HG03558 (cell line): ENCODE results near the gene GSK3A.

Experiments
- ATAC-seq: cut with Tn5 transposase; IDR thresholded peaks from one replicate; pipeline ENCODE4 v1.9.1; 2021; ENCODE audit warnings: moderate number of reproducible peaks; ENCODE audit not compliant: unreplicated experiment; ENCODE audit errors: extremely low read depth

Gene GSK3A

DNA sequence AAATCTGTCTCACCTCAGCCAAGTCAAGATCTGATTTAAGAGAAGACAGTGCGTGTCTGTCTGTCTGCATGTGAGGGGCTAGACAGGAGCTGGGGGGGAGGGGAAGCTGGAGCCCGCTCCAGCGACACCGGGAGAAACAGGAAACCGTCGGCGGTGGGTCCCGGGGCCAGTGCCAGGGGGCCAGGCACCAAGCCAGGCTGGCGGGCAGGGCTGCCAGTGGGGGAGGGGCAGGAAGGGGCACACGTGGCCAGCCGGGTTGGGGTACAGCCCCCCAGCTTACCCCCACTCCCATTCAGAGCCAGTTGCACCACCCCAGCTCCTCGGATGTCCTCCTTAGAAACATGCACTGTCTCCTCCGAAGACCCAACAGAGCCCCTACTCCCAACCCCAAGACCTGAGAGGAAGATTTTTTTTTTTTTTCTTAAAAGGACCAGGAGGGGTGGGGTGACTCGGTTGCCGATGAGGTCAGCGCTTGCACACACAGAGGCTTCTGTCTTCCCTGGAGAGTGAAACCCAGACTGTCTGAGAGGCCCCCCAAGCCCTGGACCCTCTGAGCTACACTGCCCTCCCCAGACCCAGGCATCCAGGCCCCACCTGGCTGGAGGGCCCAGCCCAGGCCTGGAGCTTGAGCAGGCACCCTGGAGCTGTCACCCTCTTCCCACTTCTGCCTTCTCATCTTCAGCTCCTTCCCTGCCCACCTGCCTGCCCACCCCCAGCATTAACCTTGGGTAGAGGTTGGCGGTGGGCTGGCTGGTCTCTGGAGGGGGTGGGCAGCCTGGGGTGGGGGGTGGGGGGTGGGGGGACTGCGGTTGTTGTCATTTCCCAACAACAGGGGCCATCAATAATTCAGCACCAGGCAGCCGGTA lies 8.5 kb upstream of the GSK3A start:
- no peak for ATAC-seq

DNA sequence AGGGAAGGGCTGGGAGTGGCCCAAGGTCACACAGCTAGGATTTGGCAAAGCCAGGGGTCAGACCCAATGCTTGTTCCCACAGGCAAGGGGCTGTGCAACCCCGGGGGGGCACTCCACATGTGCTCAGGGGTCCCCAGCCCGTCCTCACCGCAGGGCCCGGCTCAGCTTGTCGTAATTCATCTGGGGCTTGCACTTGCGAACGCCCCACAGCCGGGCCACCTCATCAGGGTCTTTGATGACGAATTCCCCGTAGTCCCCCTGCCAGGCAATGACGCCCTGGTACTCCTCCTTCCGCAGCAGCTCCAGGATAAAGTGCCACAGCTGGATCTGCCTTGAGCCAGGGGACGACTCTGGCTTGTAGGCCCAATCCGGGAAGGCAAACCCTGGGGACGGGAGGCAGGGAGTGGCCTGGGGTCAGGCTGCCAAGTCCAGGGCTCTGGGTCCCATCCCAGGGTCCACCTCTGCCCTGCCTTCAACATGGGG lies 7.8 kb upstream of the GSK3A start:
- ATAC-seq: no peak

DNA sequence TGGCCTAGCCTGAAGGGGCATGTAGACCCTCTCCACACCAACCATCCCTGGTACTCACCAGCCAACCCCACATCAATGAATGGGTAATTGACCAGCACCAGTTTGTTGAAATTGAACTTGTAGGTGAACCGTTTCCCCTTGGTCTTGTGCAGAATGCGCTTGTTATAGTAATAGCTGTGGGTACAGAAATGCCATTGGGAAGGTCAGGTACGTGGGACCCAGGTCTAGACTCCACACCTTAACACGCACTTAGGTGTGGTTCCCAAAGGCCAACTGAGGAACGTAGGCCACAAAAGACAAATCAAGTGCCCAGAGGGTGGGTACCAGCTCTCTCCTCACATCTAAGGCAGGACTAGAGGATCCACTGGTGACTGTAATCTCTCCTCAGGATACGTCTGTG lies 7.4 kb upstream of the GSK3A start:
- no peak for ATAC-seq

DNA sequence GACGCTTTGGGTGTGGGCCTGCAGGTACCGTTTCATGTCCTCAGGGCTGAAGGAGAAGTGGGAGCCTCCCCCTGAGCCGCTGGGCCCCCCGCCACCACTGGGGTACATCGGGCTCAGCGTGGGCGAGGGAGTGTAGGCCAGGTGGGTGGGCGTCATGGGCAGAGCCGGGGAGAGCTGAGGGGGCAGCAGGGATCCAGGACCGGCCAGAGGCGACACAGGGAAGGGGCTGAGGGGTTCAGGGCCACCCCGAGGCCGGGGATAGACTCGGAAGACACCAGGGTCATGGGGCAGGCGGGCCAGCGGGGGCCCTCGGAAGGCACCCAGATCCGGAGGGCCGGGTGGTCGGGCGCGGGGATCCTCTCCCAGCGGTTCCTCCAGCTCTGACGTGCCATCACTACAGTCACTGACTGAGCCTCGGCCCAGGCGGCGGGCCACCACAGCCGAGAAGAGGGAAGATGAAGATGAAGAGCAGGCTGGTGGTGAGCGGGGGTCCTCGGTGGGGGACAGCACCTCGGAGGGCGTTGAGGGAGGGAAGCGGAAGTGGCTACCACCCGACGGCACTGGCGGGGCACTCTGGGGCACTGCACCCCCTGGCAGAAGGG lies 6.8 kb upstream of the GSK3A start:
- no peak for ATAC-seq

GRCh38 chr19:42248270-42249148 lies 6.1 kb upstream of the GSK3A start:
- no peak for ATAC-seq

- no peak for ATAC-seq
Measured at GRCh38 chr19:42247640-42248199, 5.3 kb upstream of the GSK3A start.

DNA sequence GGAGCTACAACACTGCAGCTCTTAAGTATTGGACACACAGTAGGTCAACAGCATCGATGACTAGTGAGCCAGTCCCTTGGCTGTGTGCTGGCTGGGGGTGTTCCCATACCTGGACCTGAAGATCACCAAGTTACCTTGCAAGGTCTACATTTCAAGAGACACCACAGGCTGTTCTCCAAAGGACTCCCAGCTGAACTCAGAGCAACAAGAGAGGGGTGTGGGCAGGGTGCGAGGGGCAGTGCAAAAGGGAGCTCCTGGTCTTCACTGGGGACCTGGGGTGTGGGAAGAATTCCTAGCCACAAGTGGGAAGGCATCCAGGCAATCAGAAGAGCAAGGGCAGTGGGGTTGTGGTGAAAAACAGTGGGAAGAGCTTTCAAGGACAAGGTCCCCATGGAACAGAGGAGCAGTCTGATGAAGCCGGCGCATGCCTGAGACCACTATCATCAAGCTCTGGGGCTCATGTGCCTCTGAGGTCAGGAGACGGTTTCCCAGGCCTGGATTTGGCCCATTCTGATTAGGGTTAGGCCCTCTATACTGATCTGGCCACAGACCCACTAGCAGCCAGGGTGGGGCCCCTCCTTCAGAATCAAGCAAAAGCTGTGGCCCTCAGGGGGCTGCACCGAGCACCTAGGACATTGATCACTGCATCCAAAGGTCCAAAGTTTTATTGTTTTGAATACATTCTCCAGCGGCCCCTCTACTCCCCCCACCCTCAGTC lies 4.7 kb upstream of the GSK3A start:
- no peak for ATAC-seq

GRCh38 chr19:42246143-42246921 lies 3.9 kb upstream of the GSK3A start:
- no peak for ATAC-seq

- ATAC-seq: no peak
Measured at GRCh38 chr19:42245231-42245630, 2.8 kb upstream of the GSK3A start.

DNA sequence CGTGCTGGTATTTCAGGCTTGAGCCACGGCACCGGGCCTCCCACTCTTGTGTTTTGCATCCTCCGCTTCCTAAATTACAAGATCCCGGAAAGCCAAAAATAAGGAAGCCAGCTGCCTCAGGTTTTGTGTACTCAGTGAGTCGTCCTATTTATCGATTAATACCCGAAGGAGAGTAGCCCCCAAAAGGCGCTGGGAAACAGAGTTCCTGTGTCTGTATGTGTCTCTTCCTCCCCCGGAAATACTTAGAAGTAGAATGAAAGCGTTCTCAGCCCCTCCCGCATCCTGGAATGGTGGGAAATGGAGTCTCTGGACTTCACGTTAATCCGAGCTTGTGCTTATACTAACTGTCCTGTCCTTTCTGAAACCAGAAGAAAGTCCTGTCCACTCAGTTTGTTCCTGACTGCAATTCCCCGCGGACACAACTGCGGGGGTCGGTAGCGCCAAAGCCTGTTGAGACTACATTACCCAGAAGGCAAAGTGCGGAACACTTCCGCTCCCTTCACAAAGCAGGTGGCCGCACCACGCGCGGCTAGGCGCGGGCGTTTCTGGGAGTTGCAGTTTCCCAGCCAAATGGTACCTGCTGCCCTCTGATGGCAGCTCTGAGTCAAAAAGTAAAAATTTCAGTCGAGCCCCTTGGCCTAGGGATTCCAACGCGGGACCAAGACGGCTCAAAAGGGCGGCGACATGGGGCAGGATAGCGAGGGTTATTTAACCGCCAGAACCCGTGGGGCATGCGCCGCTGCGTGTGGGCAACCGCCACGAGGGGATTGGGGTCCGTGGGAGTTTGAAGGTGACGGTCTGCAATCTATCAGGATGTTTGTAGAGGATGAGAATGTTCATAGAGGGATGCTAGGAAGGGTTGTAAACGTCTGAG lies 2.2 kb upstream of the GSK3A start:
- ATAC-seq: peak; percentile 36

- ATAC-seq: no peak
Measured at GRCh38 chr19:42242069-42242511, 312 bp downstream of the GSK3A start.

GRCh38 chr19:42241279-42241678 lies 1.1 kb downstream of the GSK3A start:
- ATAC-seq: no peak

DNA sequence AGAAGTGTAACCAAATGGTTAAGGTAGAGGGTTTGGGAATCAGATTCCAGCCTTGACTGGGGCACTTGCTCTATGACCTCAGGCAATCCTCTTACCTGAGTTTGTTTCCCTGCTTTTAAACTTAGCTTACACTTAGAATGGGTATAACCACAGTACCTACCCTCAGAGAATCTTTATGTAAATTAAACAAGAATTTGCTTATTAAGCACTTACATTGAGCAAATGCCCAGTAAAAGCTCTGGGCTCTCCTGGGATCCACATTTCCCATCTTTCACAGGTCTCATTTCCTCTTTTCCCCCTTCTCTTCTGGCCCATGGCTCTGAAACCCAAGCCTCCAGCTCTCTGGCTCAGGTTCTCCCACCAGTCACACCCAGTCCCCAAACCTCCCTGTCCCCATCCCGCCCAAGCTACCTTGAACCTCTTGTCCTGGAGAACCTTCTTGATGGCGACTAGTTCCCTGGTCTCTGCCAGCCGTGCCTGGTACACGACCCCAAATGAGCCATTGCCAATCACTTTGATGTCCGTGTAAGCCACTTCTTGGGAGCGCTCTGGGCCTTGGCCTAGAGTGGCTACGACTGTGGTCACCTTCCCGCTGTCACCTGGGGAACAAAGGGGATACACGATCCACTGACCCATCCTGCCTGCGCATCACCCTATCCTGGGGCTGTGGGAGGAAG lies 2.7 kb downstream of the GSK3A start:
- ATAC-seq: no peak

- no peak for ATAC-seq
Measured at GRCh38 chr19:42235181-42235580, 7.2 kb downstream of the GSK3A start.

DNA sequence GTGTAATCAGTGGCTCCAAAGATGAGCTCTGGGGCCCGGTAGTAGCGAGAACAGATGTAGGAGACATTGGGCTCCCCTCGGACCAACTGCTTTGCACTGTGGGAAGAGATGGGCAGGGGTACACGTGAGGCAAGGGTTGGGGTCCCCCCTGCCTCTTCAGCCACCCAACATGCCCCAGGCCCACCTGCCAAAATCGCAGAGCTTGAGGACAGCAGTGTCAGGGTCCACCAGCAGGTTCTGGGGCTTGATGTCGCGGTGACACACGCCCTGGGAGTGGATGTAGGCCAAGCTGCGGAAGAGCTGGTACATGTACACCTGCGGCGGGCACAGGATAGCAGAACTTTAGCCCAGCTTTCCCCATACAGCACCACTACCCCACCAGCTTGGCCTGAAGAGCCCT lies 8.0 kb downstream of the GSK3A start:
- no peak for ATAC-seq

GRCh38 chr19:42233678-42234292 lies 8.6 kb downstream of the GSK3A start:
- no peak for ATAC-seq

GRCh38 chr19:42233106-42233505 lies 9.3 kb downstream of the GSK3A start:
- no peak for ATAC-seq
